Neuron (in vitro differentiated cells): ENCODE measurements around the gene ARTN.

Source experiments
- H2AFZ ChIP-seq: one replicate; pipeline ENCODE4 v1.6.1; 2013; ENCODE audit warnings: low read depth, mild to moderate bottlenecking, inconsistent platforms, low read length, moderate library complexity
- H3K27me3 ChIP-seq: one replicate; pipeline ENCODE4 v1.6.1; 2013; ENCODE audit warnings: low read length; ENCODE audit not compliant: insufficient read depth
- H3K36me3 ChIP-seq: one replicate; pipeline ENCODE4 v1.6.1; 2013; ENCODE audit warnings: low read length; ENCODE audit not compliant: insufficient read depth
- H3K4me1 ChIP-seq: one replicate; pipeline ENCODE4 v1.6.1; 2013; ENCODE audit warnings: low read length; ENCODE audit not compliant: insufficient read depth
- H3K4me3 ChIP-seq: 2 replicates; pipeline ENCODE4 v1.5.1; 2013; ENCODE audit warnings: mild to moderate bottlenecking, low read length, moderate library complexity
- H3K9me3 ChIP-seq: one replicate; pipeline ENCODE4 v1.6.1; 2013; ENCODE audit warnings: low read length

ARTN gene

GRCh38 chr1:43933386-43934100 is at the start of gene ARTN:
TSS of gene ARTN (plus strand) at chr1:43933801. CDS start at chr1:43935657, 1,856 bp downstream.
- no peak within 1 kb of the TSS for H3K4me3 ChIP-seq
- H3K27me3 ChIP-seq: no peaks in the 10 kb centered on the region
- H3K4me1 ChIP-seq: peaks cover 2% of the 10 kb centered on the region

GRCh38 chr1:43885279-43885801 is 48.3 kb upstream of the ARTN start:
- H3K36me3 ChIP-seq: no peaks in the 10 kb centered on the region

More at GRCh38 chr1:43933386-43934100, at the start of gene ARTN:
- no peaks in the 10 kb centered on the region for H3K36me3 ChIP-seq
- no peaks in the 10 kb centered on the region for H3K9me3 ChIP-seq
- H2AFZ ChIP-seq: no peak within 1 kb of the TSS

GRCh38 chr1:43887748-43888147 is 45.9 kb upstream of the ARTN start:
- Histone ChIP-seq H3K4me1 (no peaks in the 10 kb centered on the region), H3K27me3 (no peaks in the 10 kb centered on the region), H3K4me3 (no peak overlapping the region), H3K36me3 (no peaks in the 10 kb centered on the region), H2AFZ (no peak overlapping the region), H3K9me3 (no peaks in the 10 kb centered on the region)

More at GRCh38 chr1:43885279-43885801, 48.3 kb upstream of the ARTN start:
- no peak overlapping the region for H2AFZ ChIP-seq
- H3K9me3 ChIP-seq: no peaks in the 10 kb centered on the region
- H3K4me1 ChIP-seq: no peaks in the 10 kb centered on the region
- no peaks in the 10 kb centered on the region for H3K27me3 ChIP-seq
- H3K4me3 ChIP-seq: no peak overlapping the region

- H3K9me3 ChIP-seq: no peaks in the 10 kb centered on the region
- H3K4me3 ChIP-seq: no peak overlapping the region
- H2AFZ ChIP-seq: no peak overlapping the region
- no peaks in the 10 kb centered on the region for H3K4me1 ChIP-seq
- no peaks in the 10 kb centered on the region for H3K27me3 ChIP-seq
- H3K36me3 ChIP-seq: peaks cover 13% of the 10 kb centered on the region
Observed at GRCh38 chr1:43890815-43891214, 42.8 kb upstream of the ARTN start.

- Histone ChIP-seq H3K4me3 (no peak overlapping the region), H3K4me1 (no peaks in the 10 kb centered on the region), H3K9me3 (no peaks in the 10 kb centered on the region), H2AFZ (no peak overlapping the region), H3K36me3 (peaks cover 18% of the 10 kb centered on the region), H3K27me3 (no peaks in the 10 kb centered on the region)
Observed at GRCh38 chr1:43893006-43893405, 40.6 kb upstream of the ARTN start.

GRCh38 chr1:43898981-43899380 is 34.6 kb upstream of the ARTN start:
- H3K4me1 ChIP-seq: no peaks in the 10 kb centered on the region
- no peaks in the 10 kb centered on the region for H3K27me3 ChIP-seq
- H3K36me3 ChIP-seq: peaks cover 30% of the 10 kb centered on the region
- no peaks in the 10 kb centered on the region for H3K9me3 ChIP-seq
- H2AFZ ChIP-seq: no peak overlapping the region
- H3K4me3 ChIP-seq: no peak overlapping the region

GRCh38 chr1:43900386-43900785 is 33.2 kb upstream of the ARTN start:
- Histone ChIP-seq H3K9me3 (no peaks in the 10 kb centered on the region), H3K36me3 (peaks cover 18% of the 10 kb centered on the region), H3K4me3 (no peak overlapping the region), H3K27me3 (no peaks in the 10 kb centered on the region), H3K4me1 (no peaks in the 10 kb centered on the region), H2AFZ (no peak overlapping the region)

GRCh38 chr1:43901196-43901961 is 32.2 kb upstream of the ARTN start:
- no peaks in the 10 kb centered on the region for H3K9me3 ChIP-seq
- H3K4me1 ChIP-seq: no peaks in the 10 kb centered on the region
- H3K36me3 ChIP-seq: peaks cover 17% of the 10 kb centered on the region
- H2AFZ ChIP-seq: no peak overlapping the region
- no peak overlapping the region for H3K4me3 ChIP-seq
- H3K27me3 ChIP-seq: no peaks in the 10 kb centered on the region

GRCh38 chr1:43902058-43902831 is 31.4 kb upstream of the ARTN start:
- H3K4me1 ChIP-seq: no peaks in the 10 kb centered on the region
- H3K9me3 ChIP-seq: no peaks in the 10 kb centered on the region
- peaks cover 17% of the 10 kb centered on the region for H3K36me3 ChIP-seq
- no peak overlapping the region for H2AFZ ChIP-seq
- no peaks in the 10 kb centered on the region for H3K27me3 ChIP-seq
- H3K4me3 ChIP-seq: no peak overlapping the region

GRCh38 chr1:43904660-43905551 is 28.7 kb upstream of the ARTN start:
- Histone ChIP-seq H3K36me3 (peaks cover 3% of the 10 kb centered on the region), H3K27me3 (no peaks in the 10 kb centered on the region), H3K4me3 (no peak overlapping the region), H2AFZ (no peak overlapping the region), H3K4me1 (no peaks in the 10 kb centered on the region), H3K9me3 (no peaks in the 10 kb centered on the region)

- no peak overlapping the region for H3K4me3 ChIP-seq
- no peaks in the 10 kb centered on the region for H3K9me3 ChIP-seq
- H3K36me3 ChIP-seq: no peaks in the 10 kb centered on the region
- no peaks in the 10 kb centered on the region for H3K4me1 ChIP-seq
- no peak overlapping the region for H2AFZ ChIP-seq
- H3K27me3 ChIP-seq: no peaks in the 10 kb centered on the region
Observed at GRCh38 chr1:43908226-43908625, 25.4 kb upstream of the ARTN start.

GRCh38 chr1:43908858-43909257 is 24.7 kb upstream of the ARTN start:
- Histone ChIP-seq H3K9me3 (no peaks in the 10 kb centered on the region), H3K27me3 (no peaks in the 10 kb centered on the region), H3K36me3 (no peaks in the 10 kb centered on the region)

More at GRCh38 chr1:43908858-43909257, 24.7 kb upstream of the ARTN start:
- no peak overlapping the region for H3K4me3 ChIP-seq
- no peaks in the 10 kb centered on the region for H3K4me1 ChIP-seq
- H2AFZ ChIP-seq: no peak overlapping the region
